BLaER1 (cell line): ENCODE data around the gene QSOX2.

ENCODE experiments used
- H3K27ac ChIP-seq: shearing (Covaris generic); formaldehyde crosslinking; 2 replicates; pipeline ENCODE4 v1.8.1; 2022
- H3K27me3 ChIP-seq: shearing (Covaris generic); formaldehyde crosslinking; 2 replicates; pipeline ENCODE4 v1.8.1; 2022
- H3K36me3 ChIP-seq: shearing (Covaris generic); formaldehyde crosslinking; 2 replicates; pipeline ENCODE4 v1.8.1; 2022
- H3K4me1 ChIP-seq: shearing (Covaris generic); formaldehyde crosslinking; 2 replicates; pipeline ENCODE4 v1.8.1; 2022
- H3K4me2 ChIP-seq: shearing (Covaris generic); formaldehyde crosslinking; 2 replicates; pipeline ENCODE4 v1.8.1; 2022
- H3K4me3 ChIP-seq: shearing (Covaris generic); formaldehyde crosslinking; 2 replicates; pipeline ENCODE4 v1.8.1; 2022
- H3K9ac ChIP-seq: shearing (Covaris generic); formaldehyde crosslinking; 2 replicates; pipeline ENCODE4 v1.8.1; 2022
- H3K9me3 ChIP-seq: shearing (Covaris generic); formaldehyde crosslinking; 2 replicates; pipeline ENCODE4 v1.8.1; 2022
- H4K20me1 ChIP-seq: shearing (Covaris generic); formaldehyde crosslinking; 2 replicates; pipeline ENCODE4 v1.8.1; 2022
- Cebpa-rat ChIP-seq: shearing (Covaris generic); IDR thresholded peaks from 2 replicates; pipeline ENCODE4 v1.8.1; 2022

Gene QSOX2

DNA sequence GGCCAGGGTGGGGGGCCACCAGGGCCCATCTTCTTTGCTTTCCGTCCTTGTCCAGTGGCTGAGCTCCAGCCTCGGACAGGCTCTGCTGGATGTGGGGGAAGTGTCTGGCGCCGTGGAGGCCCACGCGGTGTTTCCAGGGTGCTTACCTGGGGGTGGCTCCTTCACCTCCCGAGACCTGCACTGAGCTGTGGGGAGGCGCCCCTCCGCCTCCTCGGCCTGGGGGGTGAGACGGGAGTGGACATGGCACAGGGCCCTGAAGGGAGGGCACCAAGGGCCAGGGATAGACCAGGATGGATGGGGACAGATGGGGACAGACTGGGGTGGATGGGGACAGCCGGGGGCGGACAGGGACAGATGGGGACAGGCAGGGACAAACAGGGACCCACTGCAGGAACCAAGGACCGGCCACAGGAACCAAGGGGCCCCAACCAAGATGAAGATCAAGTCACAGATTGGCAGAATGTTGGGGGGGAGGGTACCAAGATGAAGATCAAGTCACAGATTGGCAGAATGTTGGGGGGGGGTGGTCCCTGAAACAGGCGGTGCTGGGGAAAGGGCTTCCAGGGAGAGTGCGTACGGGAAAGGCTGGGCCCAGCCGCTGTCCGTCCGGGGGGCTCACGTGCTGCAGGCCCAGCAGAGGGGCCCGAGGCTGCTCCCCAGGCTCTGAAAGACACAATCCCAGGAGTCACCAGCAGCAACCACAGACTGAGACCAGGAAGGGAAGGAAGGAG lies 13.3 kb upstream of the QSOX2 start:
- peak overlapping the region; percentile 84 for H3K9ac ChIP-seq
- H3K4me1 ChIP-seq, result peaks cover 89% of the 10 kb centered on the region
- peak overlapping the region; percentile 94 for H3K27ac ChIP-seq
- no peaks in the 10 kb centered on the region for H4K20me1 ChIP-seq
- H3K4me3 ChIP-seq, result peak overlapping the region; percentile 69
- H3K4me2 ChIP-seq, result peak overlapping the region; percentile 93
- no peaks in the 10 kb centered on the region for H3K27me3 ChIP-seq
- no peak for TF ChIP-seq Cebpa-rat
- H3K36me3 ChIP-seq, result no peaks in the 10 kb centered on the region
- no peaks in the 10 kb centered on the region for H3K9me3 ChIP-seq

DNA sequence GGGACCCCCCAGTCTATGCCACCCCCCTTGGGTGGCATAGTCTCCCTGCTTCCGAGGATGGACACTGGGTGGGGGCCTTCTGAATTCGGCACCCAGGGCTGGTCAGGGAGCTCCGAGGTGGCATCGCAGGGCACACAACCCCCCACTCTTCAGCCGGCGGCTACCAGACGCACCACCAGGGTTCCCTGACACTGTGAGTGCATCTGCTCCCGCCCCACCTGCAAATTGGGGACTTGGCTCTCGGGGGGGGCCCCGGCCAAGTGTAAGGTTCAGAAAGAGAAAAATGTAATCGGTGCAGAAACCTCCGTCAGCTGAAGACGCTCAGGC lies 12.7 kb upstream of the QSOX2 start:
- Histone ChIP-seq H3K27me3 (no peaks in the 10 kb centered on the region), H3K27ac (peak overlapping the region; percentile 94)

DNA sequence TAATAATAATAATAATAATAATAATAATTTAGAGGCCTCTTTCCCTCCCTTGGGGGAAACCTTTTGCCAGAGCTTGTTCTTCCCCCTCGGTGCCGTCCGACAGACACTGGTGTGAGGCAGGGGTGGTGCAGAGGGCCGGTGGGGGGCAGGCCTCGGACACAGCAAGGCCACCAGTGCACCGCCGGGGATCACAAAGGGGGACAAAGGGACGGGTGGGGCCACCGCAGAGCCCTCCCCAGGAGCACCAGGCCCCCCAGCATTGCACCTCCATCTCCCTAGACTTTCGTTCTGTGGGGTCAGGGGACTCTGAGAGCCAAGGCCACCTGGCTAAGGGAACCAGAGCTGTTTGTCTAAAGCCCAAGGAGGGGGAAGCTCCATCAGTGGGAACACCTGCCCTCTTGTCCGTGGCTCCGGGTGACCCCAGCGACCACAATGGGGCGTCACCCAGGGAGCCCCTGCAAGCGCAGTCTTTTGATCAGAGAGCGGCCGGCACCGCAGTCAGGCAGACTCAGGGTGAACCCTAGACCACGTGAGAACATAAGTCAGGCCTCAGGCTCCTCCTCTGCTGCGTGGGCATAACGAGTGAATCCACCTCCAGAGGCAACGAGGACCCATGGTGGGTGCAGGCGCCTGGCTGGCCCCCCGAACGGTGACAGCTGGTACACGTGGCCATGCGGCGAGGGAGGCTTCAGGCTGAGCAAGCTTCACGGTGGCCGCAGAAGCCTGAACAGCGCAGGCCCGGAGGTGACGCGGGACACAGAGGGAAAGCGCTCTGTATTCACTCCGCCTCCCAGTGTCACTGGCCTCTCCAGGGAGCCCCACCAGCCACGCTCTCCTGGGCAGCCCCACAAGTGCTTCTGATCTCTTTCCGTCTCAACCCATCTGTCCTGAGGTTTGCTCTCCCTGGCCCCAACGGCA lies 12.0 kb upstream of the QSOX2 start:
- Histone ChIP-seq H3K4me2 (peak overlapping the region; percentile 93), H3K27me3 (no peaks in the 10 kb centered on the region), H3K4me3 (peak overlapping the region; percentile 69), H3K4me1 (peaks cover 83% of the 10 kb centered on the region), H3K36me3 (no peaks in the 10 kb centered on the region), H3K27ac (peak overlapping the region; percentile 94), H3K9me3 (no peaks in the 10 kb centered on the region), H4K20me1 (no peaks in the 10 kb centered on the region), H3K9ac (peak overlapping the region; percentile 84)
- no peak for TF ChIP-seq Cebpa-rat

More for the DNA sequence above, 12.7 kb upstream of the QSOX2 start:
- no peaks in the 10 kb centered on the region for H3K36me3 ChIP-seq
- peak overlapping the region; percentile 84 for H3K9ac ChIP-seq
- TF ChIP-seq Cebpa-rat, result no peak
- peaks cover 83% of the 10 kb centered on the region for H3K4me1 ChIP-seq
- no peaks in the 10 kb centered on the region for H3K9me3 ChIP-seq
- H3K4me3 ChIP-seq, result peak overlapping the region; percentile 69
- peak overlapping the region; percentile 93 for H3K4me2 ChIP-seq
- no peaks in the 10 kb centered on the region for H4K20me1 ChIP-seq

DNA sequence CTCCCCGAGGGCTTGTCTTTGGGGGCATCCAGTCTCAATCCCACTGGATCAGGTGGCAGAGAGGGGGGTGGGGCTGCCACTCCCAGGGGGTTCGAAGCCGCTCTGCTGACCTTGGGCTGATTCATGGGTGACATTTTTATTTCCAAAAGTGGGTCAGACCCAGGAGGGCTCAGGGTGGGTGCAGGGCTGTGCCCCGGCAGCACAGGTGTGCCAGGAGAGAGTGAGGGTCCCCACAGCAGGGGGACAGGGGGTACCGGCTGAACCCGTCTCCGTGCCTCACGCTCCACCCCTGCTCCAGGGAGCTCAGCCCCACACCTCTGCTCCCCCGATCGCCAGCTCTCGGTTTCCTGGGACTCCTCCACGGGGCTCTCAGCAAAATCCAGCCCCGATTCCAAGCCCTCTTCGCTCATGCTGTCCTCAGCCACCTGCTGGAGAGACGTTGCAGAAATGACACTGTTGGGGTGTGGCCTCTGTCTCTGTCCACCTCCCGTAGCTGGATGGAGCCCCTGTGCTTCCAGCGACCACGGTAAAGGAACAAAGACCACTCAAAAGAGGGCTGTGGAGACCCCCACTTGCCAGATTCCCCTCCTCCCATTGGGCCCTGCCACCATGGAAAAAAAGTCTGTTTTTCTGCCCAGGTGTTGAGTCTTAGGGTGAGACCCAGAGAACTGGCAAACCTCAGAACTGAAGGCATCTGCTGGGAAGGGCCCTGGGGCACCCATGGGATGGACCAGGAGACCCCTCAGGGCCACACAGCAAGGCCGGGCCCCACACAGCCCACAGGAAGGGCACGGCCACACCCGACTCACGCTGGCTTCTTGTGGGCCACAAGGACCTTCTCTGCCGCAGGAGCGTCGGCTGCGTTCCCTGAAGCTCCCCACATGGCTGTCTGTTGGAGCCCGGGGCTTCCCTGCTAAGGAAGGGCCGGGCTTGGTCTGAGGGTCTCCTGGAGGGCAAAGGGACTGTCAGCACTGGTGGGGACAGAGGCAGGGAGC lies 10.6 kb upstream of the QSOX2 start:
- no peaks in the 10 kb centered on the region for H4K20me1 ChIP-seq
- no peaks in the 10 kb centered on the region for H3K36me3 ChIP-seq
- H3K4me2 ChIP-seq, result peak overlapping the region; percentile 93
- no peak overlapping the region for H3K9ac ChIP-seq
- no peak overlapping the region for H3K4me3 ChIP-seq
- peaks cover 83% of the 10 kb centered on the region for H3K4me1 ChIP-seq
- H3K27me3 ChIP-seq, result no peaks in the 10 kb centered on the region
- TF ChIP-seq Cebpa-rat, result no peak
- H3K27ac ChIP-seq, result peak overlapping the region; percentile 94
- no peaks in the 10 kb centered on the region for H3K9me3 ChIP-seq

DNA sequence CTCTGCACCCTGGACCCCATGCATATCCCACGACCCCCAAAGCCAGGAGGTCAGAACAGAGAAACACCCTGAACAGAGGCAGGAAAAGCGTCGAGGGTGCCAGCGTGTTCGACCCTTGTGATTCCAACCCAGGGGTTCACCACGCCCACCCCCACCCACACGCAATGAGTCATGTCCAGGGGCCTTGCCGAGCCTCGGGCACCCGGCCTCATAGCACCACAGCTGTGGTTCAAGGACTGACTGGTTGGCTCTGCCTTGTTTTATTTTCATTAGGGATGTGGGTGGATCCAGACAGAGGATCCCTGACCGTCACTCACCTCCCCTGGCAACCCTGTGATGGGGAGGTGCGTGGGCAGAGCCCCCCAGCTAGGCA lies 9.5 kb upstream of the QSOX2 start:
- no peak for TF ChIP-seq Cebpa-rat
- H4K20me1 ChIP-seq, result no peaks in the 10 kb centered on the region
- H3K27ac ChIP-seq, result peak overlapping the region; percentile 9; the same call in 1 of the 2 replicates
- no peaks in the 10 kb centered on the region for H3K27me3 ChIP-seq
- H3K4me2 ChIP-seq, result no peak overlapping the region
- H3K36me3 ChIP-seq, result no peaks in the 10 kb centered on the region
- H3K4me3 ChIP-seq, result no peak overlapping the region
- no peak overlapping the region for H3K9ac ChIP-seq
- H3K9me3 ChIP-seq, result no peaks in the 10 kb centered on the region
- peaks cover 83% of the 10 kb centered on the region for H3K4me1 ChIP-seq

DNA sequence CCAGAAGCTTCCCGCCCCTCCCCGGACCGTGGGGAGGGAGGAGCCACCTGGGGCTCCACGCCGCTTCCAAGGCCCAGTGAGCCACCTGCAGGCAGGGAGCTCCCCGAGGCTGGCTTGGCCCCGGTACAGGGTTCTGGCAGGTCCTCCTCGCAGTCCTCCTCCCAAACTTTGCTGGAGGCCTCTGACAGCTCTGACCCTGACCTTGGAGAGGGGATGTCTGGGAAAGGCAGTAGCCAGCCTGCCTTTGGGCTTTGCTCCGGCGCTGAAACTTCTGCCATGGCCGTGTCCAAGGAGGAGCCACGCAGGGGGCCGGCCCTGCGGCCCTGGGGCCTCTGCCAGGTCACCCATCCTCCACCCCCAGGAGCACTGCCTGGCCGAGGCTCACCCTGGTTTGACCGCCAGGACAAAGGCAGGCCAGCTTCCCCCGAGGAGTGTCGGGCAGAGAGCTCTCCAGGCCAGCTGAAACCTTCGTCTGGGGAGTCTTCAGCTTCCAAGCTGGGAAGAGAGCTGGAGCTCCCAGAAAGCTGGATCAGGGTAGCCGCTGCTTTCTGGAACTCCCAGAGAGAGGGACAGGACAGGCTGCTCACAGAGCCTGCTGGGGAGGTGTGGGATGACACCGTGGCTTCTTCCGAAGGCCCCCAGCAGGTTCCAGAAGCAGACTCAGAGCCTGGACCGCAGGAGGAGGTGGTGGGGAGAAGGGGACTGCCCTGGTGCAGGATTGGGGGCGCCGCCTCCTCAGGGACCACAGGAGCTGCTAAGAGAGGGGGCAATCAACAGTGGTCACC lies 9.0 kb upstream of the QSOX2 start:
- peaks cover 81% of the 10 kb centered on the region for H3K4me1 ChIP-seq
- H3K36me3 ChIP-seq, result no peaks in the 10 kb centered on the region
- no peak overlapping the region for H3K4me3 ChIP-seq
- no peak overlapping the region for H3K4me2 ChIP-seq
- no peaks in the 10 kb centered on the region for H3K27me3 ChIP-seq
- H3K9ac ChIP-seq, result no peak overlapping the region
- peak overlapping the region; percentile 9; the same call in 1 of the 2 replicates for H3K27ac ChIP-seq
- TF ChIP-seq Cebpa-rat, result no peak
- no peaks in the 10 kb centered on the region for H3K9me3 ChIP-seq
- no peaks in the 10 kb centered on the region for H4K20me1 ChIP-seq

DNA sequence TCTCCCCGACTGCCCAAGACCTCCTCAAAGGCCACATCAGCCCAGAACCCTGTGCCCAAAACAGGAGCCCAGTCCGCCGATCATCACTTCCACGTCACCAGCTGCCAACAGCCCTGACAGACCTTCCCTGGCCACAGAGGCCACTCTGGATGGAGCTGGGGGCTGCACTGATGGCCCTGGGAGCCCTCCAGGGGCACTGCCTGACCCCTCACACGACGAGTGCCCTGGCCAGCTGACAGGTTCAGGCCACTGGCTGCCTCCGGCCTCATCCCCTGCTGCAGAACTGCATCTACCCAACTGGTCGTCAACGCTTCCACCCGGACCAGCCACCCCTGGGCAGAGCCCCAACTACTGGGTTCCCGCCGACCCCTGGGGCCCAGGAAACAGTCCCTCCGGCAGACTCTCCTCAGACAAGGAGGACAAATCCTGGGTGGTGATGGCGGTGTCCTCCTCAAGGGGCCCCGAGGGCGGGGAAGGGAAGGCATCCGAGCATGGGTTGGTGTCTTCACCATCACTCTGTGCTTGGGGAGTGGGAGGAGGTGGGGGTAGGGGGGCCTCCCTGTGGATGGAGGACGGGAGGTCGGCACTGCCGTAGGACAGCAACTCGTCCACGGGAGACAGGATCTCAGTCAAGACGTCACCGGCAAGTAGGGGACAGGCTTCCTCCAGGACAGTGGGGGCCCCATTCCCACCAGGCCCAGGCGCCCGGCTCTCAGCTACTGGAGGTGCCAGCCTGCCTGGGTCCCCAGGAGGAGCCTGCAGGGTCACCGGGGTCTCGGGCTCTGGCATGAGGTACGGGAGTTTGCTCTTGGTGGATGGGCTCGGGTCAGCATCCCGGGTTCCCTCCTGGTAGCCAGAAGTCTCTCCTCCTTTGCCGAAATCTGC lies 7.9 kb upstream of the QSOX2 start:
- Histone ChIP-seq H3K4me1 (peaks cover 74% of the 10 kb centered on the region), H3K27me3 (no peaks in the 10 kb centered on the region), H4K20me1 (no peaks in the 10 kb centered on the region), H3K27ac (0 out of 2 replicates have a peak overlapping the region, but pooled peaks have one; percentile 22), H3K36me3 (no peaks in the 10 kb centered on the region), H3K9ac (no peak overlapping the region), H3K9me3 (no peaks in the 10 kb centered on the region), H3K4me2 (no peak overlapping the region), H3K4me3 (no peak overlapping the region)
- TF ChIP-seq Cebpa-rat, result no peak

DNA sequence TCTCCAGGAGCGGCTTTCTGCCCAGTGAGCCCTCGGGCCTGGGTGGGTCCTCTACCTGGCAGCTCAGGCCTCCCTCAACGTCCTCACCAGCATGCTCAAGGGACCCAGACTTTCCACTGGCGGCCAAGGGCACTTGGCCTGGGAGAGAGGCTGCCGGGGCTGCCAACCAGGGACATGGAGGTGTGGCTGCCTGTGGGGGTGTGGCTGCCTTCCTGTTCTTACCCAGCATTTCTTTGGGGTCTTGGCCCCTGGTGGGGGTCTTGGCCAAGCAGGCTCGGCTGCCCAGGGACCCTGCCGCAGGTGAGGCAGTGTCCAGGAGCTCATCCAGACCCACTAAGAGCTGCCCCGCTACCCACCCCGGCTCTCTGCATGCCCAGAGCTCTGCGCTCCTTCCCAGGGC lies 7.2 kb upstream of the QSOX2 start:
- Histone ChIP-seq H3K36me3 (no peaks in the 10 kb centered on the region), H3K9me3 (no peaks in the 10 kb centered on the region), H3K9ac (no peak overlapping the region; the same call in 1 of the 2 replicates), H3K27ac (0 out of 2 replicates have a peak overlapping the region, but pooled peaks have one; percentile 22), H3K27me3 (no peaks in the 10 kb centered on the region), H3K4me1 (peaks cover 79% of the 10 kb centered on the region), H3K4me3 (no peak overlapping the region), H4K20me1 (no peaks in the 10 kb centered on the region), H3K4me2 (peak overlapping the region; percentile 34)
- no peak for TF ChIP-seq Cebpa-rat
